Measurements from ENCODE around the gene KLRF2. TPM values are rescaled to one million over a fixed set of nuclear protein-coding genes. Genes with fewer than 3 reads are reported as not detected.
"Not testable (repeated sequence)": the region's sequence is repeated elsewhere in the genome, so short reads cannot be mapped to it uniquely, and the experiment has no call there.

Gene KLRF2
- total RNA-seq, 1 experiment from 2014 or later, result not detected

DNA sequence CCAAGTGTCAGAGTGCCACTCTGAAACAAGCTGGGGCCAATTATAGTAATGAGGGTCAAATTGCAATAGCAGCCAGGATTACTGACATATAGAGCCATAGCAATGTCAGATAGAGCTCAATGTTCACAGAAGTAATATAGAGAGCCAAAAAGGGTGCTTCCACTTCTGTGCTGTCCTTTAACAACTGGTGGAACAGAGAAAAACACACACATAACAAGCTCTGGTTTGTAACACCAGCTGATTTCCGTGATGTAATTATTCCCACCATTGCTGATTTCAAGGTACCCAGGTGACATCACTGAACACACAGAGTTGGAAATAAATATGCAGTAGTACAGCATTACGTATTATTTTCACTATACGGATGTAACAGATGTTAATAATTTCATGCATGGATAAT lies 9.1 kb upstream of the KLRF2 start:
- Histone ChIP-seq H3K9ac (ENCODE audit: low read length) (no peak overlapping the region), H4K20me1 (ENCODE audit: low read length) (no peaks in the 10 kb centered on the region), H3K4me1 (ENCODE audit: insufficient read depth, low read length) (peaks cover 13% of the 10 kb centered on the region; the same call in 1 of the 2 replicates), H3K79me2 (ENCODE audit: low read length) (no peaks in the 10 kb centered on the region), H3K27me3 (ENCODE audit: low read length) (no peaks in the 10 kb centered on the region; the same call in 1 of the 2 replicates), H3K4me3 (ENCODE audit: low read length) (no peak overlapping the region), H3K36me3 (ENCODE audit: low read depth, low read length) (no peaks in the 10 kb centered on the region), H3F3A (ENCODE audit: low read length, unreplicated experiment) (no peaks in the 10 kb centered on the region), H3K27ac (ENCODE audit: low read length) (no peak overlapping the region), H2AFZ (ENCODE audit: low read length) (no peak overlapping the region), H3K4me2 (ENCODE audit: low read length) (no peak overlapping the region), H3K9me3 (ENCODE audit: low read length) (no peaks in the 10 kb centered on the region), H3K9me2 (replicated peaks; ENCODE audit: low read length) (no peaks in the 10 kb centered on the region)
- ATAC-seq (no peak), DNase-seq (no peak)
- no peak for TF ChIP-seq EZH2phosphoT487 (IDR thresholded peaks at IDR 0.05; ENCODE audit: borderline replicate concordance, low read length)
- TF ChIP-seq EZH2 (IDR thresholded peaks at IDR 0.05; ENCODE audit: low read length, unreplicated experiment), result no peak
- TF ChIP-seq, protein P1, sequence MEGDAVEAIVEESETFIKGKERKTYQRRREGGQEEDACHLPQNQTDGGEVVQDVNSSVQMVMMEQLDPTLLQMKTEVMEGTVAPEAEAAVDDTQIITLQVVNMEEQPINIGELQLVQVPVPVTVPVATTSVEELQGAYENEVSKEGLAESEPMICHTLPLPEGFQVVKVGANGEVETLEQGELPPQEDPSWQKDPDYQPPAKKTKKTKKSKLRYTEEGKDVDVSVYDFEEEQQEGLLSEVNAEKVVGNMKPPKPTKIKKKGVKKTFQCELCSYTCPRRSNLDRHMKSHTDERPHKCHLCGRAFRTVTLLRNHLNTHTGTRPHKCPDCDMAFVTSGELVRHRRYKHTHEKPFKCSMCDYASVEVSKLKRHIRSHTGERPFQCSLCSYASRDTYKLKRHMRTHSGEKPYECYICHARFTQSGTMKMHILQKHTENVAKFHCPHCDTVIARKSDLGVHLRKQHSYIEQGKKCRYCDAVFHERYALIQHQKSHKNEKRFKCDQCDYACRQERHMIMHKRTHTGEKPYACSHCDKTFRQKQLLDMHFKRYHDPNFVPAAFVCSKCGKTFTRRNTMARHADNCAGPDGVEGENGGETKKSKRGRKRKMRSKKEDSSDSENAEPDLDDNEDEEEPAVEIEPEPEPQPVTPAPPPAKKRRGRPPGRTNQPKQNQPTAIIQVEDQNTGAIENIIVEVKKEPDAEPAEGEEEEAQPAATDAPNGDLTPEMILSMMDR (conservative IDR thresholded peaks at IDR 0.05; ENCODE audit: low read depth, low read length), result no peak
- intact Hi-C loops (cut with micrococcal nuclease), result no loop called here
- POLR2A ChIA-PET (ENCODE audit: unreplicated experiment), result no interaction called here
- CTCF ChIA-PET, result no interaction called here
- no TSS peak for BruUV-seq (replicated peaks)

DNA sequence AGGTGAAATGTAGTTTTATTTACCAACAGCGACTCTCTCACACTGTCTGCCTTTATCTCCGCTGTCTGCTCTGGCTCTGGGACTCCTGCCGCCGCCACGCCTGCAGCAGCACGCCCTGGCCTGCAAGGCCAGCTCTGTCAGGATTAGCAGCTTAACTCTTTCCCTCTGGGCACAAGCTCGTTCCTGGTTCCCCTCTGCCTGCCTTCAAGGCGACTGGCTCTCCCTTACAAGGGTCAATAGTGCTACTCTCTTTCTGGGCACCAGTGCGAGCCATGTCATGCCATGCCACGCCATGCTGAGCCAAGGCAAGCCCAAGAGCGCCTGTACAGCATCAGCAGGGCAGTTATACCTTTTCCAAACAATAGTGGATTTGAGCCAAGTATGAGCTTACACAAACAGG lies 8.5 kb upstream of the KLRF2 start:
- no peak overlapping the region for H3K27ac ChIP-seq (ENCODE audit: low read length)
- intact Hi-C loops (cut with micrococcal nuclease), result no loop called here
- H3K36me3 ChIP-seq (ENCODE audit: low read depth, low read length), result no peaks in the 10 kb centered on the region
- no peaks in the 10 kb centered on the region for H3K79me2 ChIP-seq (ENCODE audit: low read length)
- DNase-seq, result no peak
- no TSS peak for BruUV-seq (replicated peaks)
- H3K9me2 ChIP-seq (replicated peaks; ENCODE audit: low read length), result no peaks in the 10 kb centered on the region
- no peaks in the 10 kb centered on the region; the same call in 1 of the 2 replicates for H3K27me3 ChIP-seq (ENCODE audit: low read length)
- peaks cover 13% of the 10 kb centered on the region; the same call in 1 of the 2 replicates for H3K4me1 ChIP-seq (ENCODE audit: insufficient read depth, low read length)
- no peaks in the 10 kb centered on the region for H4K20me1 ChIP-seq (ENCODE audit: low read length)
- no peak overlapping the region for H2AFZ ChIP-seq (ENCODE audit: low read length)
- ChIA-PET POLR2A (ENCODE audit: unreplicated experiment) (no interaction called here), CTCF (no interaction called here)
- H3K9ac ChIP-seq (ENCODE audit: low read length), result no peak overlapping the region
- H3K4me3 ChIP-seq (ENCODE audit: low read length), result no peak overlapping the region
- H3K9me3 ChIP-seq (ENCODE audit: low read length), result no peaks in the 10 kb centered on the region
- no peaks in the 10 kb centered on the region for H3F3A ChIP-seq (ENCODE audit: low read length, unreplicated experiment)
- no peak for ATAC-seq
- TF ChIP-seq EZH2 (IDR thresholded peaks at IDR 0.05; ENCODE audit: low read length, unreplicated experiment), result no peak
- TF ChIP-seq, protein P1 (conservative IDR thresholded peaks at IDR 0.05; ENCODE audit: low read depth, low read length), result no peak
- no peak for TF ChIP-seq EZH2phosphoT487 (IDR thresholded peaks at IDR 0.05; ENCODE audit: borderline replicate concordance, low read length)
- no peak overlapping the region for H3K4me2 ChIP-seq (ENCODE audit: low read length)

- H2AFZ ChIP-seq (ENCODE audit: low read length); H3K27me3 ChIP-seq (ENCODE audit: low read length); H3F3A ChIP-seq (ENCODE audit: low read length, unreplicated experiment); H3K79me2 ChIP-seq (ENCODE audit: low read length); H3K27ac ChIP-seq (ENCODE audit: low read length); DNase-seq; H3K4me2 ChIP-seq (ENCODE audit: low read length); H3K36me3 ChIP-seq (ENCODE audit: low read depth, low read length); POLR2A ChIA-PET (ENCODE audit: unreplicated experiment); H3K9ac ChIP-seq (ENCODE audit: low read length); ATAC-seq; H3K4me3 ChIP-seq (ENCODE audit: low read length); H3K9me3 ChIP-seq (ENCODE audit: low read length); H4K20me1 ChIP-seq (ENCODE audit: low read length); CTCF ChIA-PET; intact Hi-C loops (cut with micrococcal nuclease); H3K4me1 ChIP-seq (ENCODE audit: insufficient read depth, low read length); BruUV-seq (replicated peaks); H3K9me2 ChIP-seq (replicated peaks; ENCODE audit: low read length): not testable (repeated sequence)
These were observed 5.2 kb upstream of the KLRF2 start for GRCh38 chr12:9876120-9876519.
